ENCODE results near the gene AQP2.

- TF ChIP-seq CTCF (conservative IDR thresholded peaks at IDR 0.05; ENCODE audit: low read depth in 2 of 2) = no peak
- no peak for TF ChIP-seq POLR2AphosphoS5 (IDR thresholded peaks at IDR 0.05; ENCODE audit: low read depth)
- no peak for TF ChIP-seq REST (IDR thresholded peaks at IDR 0.05; ENCODE audit: unreplicated experiment)
These were observed 25.8 kb upstream of the AQP2 start for GRCh38 chr12:49924628-49925246.

Measured in GM23338 (cell line).